ENCODE measurements around the gene MMS19. TPM values are rescaled to one million over a fixed set of nuclear protein-coding genes. Genes with fewer than 3 reads are reported as not detected.

Gene MMS19
- total RNA-seq, 3 donors from 2014 or later = 45.7 to 48.5 (median 47.0) TPM

GRCh38 chr10:97498841-97499560 lies 779 bp upstream of the MMS19 start, which contains the start of gene UBTD1:
Gene UBTD1, plus strand, starts transcription at chr10:97498924. Its CDS starts 280 bp downstream, at chr10:97499204.
- H3K36me3 ChIP-seq (ENCODE audit: low read depth) = no peaks in the 10 kb centered on the region
- no peaks in the 10 kb centered on the region for H3K9me3 ChIP-seq
- ATAC-seq = peak; percentile 0
- H3K4me1 ChIP-seq (ENCODE audit: low read depth) = peaks cover 4% of the 10 kb centered on the region
- DNase-seq = peak in 2 of 3 donors; percentile 49 to 79
- intact Hi-C loops (cut with DNase I, micrococcal nuclease) = no loop called here
- no peak for TF ChIP-seq CTCF (IDR thresholded peaks at IDR 0.05)
- H3K4me3 ChIP-seq = peak within 1 kb of the TSS; percentile 59

- no peak for TF ChIP-seq CTCF (IDR thresholded peaks at IDR 0.05)
- H3K9me3 ChIP-seq = no peaks in the 10 kb centered on the region
- DNase-seq (peak; percentile 83 to 90 (median 84)), ATAC-seq (peak; percentile 54)
- peak overlapping the region; percentile 59 for H3K4me3 ChIP-seq
- H3K4me1 ChIP-seq (ENCODE audit: low read depth) = peaks cover 4% of the 10 kb centered on the region
- no peaks in the 10 kb centered on the region for H3K36me3 ChIP-seq (ENCODE audit: low read depth)
- intact Hi-C loops (cut with DNase I, micrococcal nuclease) = no loop called here
Observed at GRCh38 chr10:97497572-97498075, 598 bp downstream of the MMS19 start.

- intact Hi-C loops (cut with DNase I, micrococcal nuclease) = no loop called here
- DNase-seq (no peak), ATAC-seq (no peak)
- TF ChIP-seq CTCF (IDR thresholded peaks at IDR 0.05) = no peak
- Histone ChIP-seq H3K4me3 (no peak overlapping the region), H3K36me3 (ENCODE audit: low read depth) (no peaks in the 10 kb centered on the region), H3K4me1 (ENCODE audit: low read depth) (peaks cover under 1% of the 10 kb centered on the region), H3K9me3 (no peaks in the 10 kb centered on the region)
Observed at GRCh38 chr10:97494863-97495506, 3.2 kb downstream of the MMS19 start.

GRCh38 chr10:97494151-97494550 lies 4.1 kb downstream of the MMS19 start:
- TF ChIP-seq CTCF (IDR thresholded peaks at IDR 0.05) = no peak
- DNase-seq (no peak), ATAC-seq (no peak)
- Histone ChIP-seq H3K36me3 (ENCODE audit: low read depth) (no peaks in the 10 kb centered on the region), H3K4me1 (ENCODE audit: low read depth) (no peaks in the 10 kb centered on the region), H3K9me3 (no peaks in the 10 kb centered on the region), H3K4me3 (no peak overlapping the region)
- intact Hi-C loops (cut with DNase I, micrococcal nuclease) = no loop called here

- Histone ChIP-seq H3K9me3 (no peaks in the 10 kb centered on the region), H3K4me3 (no peak overlapping the region), H3K36me3 (ENCODE audit: low read depth) (no peaks in the 10 kb centered on the region), H3K4me1 (ENCODE audit: low read depth) (no peaks in the 10 kb centered on the region)
- no peak for ATAC-seq
- DNase-seq = no peak
- TF ChIP-seq CTCF (IDR thresholded peaks at IDR 0.05) = no peak
- intact Hi-C loops (cut with DNase I, micrococcal nuclease) = no loop called here
Observed at GRCh38 chr10:97490592-97490991, 7.6 kb downstream of the MMS19 start.

Measured in mucosa of descending colon (tissue), 3 donors.